Middle frontal gyrus (tissue), 1 donor: ENCODE measurements around the gene RALGPS2.
"Not testable (repeated sequence)": the region's sequence is repeated elsewhere in the genome, so short reads cannot be mapped to it uniquely, and the experiment has no call there.

ENCODE experiments used
- DNase-seq: peaks from one replicate; pipeline ENCODE4 v3.0.0-alpha.2; 2015; ENCODE audit warnings: low spot score; ENCODE audit errors: extremely low spot score

The RALGPS2 gene

DNA sequence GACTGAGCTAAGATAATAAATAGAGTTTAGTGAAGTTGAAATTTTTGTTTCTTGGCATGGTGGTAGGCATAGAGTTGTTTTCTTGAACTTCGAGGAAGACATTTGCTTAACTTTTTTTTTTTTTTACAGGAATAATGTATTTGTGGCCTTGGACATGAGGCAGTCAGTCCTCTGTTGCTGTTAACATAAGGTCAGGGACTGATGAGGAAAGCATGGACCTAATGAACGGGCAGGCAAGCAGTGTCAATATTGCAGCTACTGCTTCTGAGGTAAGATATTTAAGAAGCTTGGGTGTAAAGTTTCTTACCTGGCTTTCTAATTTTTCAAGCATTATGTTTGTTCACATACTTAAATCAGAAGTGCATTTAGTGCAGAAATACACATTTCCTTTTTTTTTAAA, 51.5 kb downstream of the RALGPS2 start:
- DNase-seq: no peak

DNA sequence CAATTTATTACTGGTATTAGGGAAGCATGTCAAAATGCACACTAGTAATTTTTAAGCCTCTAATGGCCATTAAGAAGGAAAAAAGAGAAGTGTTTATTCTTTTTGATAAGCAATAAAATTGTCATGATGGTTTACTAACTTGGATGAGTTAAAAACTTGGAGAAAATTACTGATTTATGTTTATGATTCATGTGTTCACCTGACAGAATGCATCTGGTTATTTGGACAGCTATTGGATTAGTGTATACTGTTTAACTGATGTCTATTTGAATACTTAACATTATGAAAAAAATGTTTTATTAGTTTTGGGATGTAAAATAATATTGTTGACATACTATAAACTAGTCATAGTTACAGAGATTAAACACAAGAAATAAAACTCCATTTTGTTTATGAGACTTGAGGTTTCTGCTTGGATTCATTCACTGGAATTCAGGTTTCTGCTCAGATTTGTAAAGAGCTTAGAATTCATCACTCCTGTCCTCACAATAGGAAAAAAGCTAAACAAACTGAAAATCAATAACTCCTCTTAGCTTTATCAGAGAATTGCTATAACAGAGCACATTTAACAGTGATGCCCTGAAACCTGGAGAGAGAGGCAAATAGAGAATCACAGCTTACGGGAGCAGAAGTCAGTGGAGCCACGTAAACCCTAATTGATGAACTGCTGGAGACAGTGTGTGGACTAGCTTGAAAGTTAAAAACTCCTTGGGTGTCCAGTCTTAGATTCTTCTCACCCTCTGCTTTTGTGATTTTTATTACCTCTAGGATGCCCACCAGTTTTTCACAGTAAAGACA, 56.7 kb downstream of the RALGPS2 start:
- no peak for DNase-seq

DNA sequence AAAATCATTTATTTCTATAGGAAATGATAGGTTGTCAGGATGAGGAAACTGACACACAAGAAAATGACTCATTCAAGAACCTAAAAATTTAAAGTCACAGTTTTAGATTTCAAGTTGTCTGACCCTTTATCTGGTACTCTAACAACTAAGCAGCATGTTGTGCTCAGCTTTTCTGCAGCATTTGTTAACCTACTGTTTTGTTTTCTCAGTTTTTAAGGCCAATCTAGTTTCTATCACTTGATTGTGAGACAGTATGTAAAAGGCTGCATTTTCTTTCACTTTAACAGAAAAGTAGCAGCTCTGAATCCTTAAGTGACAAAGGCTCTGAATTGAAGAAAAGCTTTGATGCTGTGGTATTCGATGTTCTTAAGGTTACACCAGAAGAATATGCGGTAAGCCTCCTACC, 59.1 kb downstream of the RALGPS2 start:
- no peak for DNase-seq

DNA sequence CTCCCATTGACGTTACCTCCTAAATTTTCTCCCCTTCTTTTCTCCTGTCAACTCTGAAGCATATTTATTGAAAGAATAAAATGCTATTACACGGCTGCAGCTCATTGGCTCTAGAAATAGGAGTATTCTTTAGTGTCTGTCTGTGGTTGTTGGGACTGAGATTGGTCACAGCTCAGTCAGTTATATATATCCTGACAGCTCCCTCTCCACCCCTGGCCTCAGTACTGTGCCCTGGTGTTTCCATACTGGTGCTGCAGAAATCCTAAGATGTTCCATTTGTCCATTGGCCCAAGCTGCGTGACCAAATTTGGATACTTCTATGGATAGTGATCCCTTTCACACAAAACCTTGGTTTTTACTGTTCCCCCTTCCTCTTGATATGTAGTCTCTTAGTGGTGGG, 67.3 kb downstream of the RALGPS2 start:
- no peak for DNase-seq

DNA sequence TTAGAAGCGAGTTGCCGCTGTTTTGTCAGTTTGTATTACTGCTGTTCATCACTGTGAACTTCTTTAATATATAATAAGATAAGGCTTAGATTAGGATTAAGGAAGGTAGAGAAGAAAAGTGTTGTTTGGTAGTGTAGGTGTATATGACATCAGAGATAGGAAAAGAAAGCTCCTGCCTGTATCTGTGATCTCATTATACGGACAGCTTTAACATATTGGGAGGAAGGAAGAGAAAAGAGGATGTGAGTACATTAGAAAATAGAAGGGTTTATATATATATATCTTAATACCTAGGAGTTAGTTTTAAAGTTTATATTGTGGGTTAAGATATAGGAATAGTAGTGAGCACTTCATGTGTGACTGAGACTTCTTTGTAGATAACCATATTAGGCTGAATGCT, 71.0 kb downstream of the RALGPS2 start:
- DNase-seq: no peak

DNA sequence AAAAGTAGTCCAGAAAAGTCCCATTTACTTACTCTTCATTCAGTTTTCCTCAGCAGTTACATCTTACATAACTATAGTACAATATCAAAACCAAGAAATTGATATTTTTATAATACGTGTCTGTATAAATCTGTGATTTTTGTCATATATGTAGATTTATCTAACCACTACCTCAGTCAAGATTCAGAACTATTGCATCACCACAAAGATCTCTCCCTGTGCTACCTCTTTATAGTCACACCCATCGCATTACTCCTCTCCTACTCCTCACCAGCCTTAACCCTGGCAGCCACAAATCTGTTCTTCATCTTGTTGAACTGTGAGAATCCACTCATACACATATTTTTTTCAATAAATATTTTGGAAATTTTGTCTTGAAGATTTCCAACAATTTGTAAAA, 72.5 kb downstream of the RALGPS2 start:
- DNase-seq: no peak

DNA sequence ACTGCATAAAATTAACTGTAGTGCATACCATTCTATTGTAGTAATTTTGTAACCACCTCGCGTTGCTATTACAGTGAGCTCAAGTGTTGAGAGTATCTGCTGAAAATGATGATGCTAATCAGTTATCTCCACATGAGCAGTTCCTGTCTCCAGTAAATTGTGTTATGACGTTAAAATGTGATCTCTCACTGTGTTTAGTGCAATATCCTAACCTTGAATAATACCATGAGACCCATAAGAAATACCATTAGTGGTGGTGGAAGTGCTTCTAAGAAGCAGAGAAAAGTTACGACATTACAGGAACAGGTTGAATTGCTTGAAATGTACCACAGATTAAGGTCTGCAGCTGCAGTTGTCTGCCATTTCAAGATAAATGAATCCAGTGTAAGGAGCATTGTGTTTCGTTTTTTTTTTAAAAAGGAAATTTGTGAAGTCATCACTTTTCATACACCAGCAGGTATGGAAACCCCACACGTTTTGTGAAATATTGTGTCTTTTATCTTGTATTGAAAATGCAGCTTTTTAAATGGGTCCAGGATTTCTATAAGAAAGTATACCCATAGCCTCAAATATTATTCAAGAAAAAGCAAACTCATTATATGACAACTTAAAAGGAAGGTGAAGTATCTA, 73.3 kb downstream of the RALGPS2 start:
- no peak for DNase-seq

DNA sequence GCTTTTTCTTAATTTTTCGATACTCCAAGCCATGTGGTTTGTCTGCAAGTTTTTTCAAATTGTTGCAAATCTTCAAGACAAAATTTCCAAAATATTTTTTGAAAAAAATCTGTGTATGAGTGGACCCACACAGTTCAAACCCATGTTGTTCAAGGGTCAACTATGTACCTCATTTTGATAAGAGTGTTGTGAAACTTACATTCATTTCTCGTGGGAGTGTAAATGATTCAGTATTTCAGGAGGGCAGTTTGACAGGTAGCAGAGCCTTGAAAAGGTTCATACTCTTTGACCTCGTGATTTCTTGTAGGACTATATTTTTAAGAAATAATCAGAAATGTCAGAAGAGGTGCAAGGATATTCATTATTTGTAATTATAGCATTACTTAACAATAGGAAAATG, 77.8 kb downstream of the RALGPS2 start:
- no peak for DNase-seq

DNA sequence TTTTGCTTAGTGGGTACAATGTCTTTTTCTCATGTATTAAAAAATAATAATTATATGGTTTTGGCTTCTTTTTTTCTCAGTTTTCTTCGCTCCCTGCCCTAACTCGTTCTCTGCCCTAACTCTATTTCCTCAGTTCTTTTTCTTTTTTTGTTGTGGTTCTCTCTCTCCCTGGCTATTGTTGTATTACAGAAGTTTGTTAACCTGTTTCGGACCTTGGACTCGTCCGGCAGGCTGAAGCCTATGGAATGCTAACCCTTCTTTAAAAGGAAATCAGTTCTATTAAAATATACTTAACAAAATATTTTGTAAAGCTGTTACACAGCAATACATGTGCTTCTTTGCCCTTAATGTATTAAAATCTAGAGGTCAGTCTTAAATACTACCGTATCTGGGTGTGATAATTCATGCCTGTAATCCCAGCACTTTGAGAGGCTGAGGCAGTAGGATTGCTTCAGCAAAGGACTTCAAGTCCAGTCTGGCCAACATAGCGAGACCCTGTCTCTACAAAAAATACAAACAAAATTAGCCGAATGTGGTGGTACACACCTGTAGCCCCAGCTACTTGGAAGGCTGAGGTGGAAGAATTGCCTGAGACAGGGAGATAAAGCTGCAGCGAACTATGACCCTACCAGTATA, 81.7 kb downstream of the RALGPS2 start:
- DNase-seq: no peak

DNA sequence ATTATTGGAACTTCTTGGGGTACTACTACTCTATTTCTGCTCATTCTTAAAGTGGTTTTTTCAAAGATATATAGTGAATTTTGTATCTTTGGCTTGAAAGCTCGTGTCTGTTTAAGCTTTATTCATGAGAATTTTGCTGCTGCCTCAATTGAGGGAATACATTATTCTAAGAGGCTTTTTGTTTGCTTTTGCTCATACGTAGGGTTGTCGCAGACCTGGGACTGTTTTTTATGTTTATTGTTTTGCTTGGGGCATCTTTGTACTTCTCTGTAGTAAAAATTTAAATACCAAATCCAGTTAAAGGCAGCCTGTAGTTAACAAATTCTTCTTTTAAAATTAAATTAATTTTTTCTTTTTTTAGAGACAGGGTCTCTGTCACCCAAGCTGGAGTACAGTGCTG, 83.5 kb downstream of the RALGPS2 start:
- DNase-seq: no peak

DNA sequence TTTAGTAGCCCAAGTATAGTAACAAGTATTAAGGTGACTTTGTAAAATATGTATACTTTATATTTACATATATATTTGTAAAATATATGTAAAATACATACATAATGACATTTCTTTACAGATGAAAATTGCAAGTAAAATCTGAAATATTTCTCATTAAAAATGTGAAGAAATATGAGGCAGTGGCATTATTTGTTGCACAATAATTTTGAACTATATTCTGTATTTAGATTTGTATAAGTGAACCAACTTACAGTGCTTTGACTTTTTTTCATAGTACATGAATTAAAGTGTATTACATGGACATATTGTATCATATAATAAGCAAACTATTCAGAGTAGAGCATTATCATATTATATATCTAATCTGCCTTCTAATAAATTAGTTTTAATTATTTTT, 85.5 kb downstream of the RALGPS2 start:
- DNase-seq: no peak

DNA sequence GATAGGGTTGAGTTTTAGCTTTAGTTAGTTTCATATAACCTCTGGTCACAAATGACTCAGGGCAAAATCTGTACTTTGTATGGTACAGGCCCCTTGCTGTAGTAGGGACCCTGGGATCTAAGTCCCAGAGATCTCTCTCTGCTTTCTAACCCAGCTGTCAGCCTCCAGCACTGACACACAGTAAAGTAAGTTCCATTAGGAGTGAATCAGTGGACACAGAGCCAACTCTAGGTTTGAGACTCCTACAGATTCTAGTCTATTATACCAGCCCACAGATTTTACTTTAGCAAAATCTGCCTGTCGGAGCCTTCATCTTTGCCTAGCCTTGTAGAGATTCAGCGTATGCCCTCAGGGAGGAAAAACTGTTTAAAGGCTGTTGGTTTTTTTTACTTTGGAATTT, 93.4 kb downstream of the RALGPS2 start:
- DNase-seq: no peak

DNA sequence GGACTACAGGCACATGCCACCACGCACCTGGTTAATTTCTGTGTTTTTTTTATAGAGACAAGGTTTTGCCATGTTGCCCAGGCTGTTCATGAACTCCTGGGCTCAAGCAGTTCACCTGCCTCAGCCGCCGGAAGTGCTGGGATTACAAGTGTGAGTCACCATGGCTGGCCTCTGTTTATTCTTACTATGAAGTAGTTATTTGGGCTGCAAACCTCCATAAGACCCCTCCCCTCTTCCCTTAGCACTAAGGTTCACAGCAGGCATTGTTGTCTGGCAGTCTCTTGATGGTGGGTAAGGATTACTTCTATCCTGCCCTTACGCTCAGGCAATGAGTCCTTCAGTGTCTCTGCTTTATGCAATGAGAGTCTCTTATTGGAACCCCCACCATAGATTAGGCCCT, 94.1 kb downstream of the RALGPS2 start:
- DNase-seq: no peak

DNA sequence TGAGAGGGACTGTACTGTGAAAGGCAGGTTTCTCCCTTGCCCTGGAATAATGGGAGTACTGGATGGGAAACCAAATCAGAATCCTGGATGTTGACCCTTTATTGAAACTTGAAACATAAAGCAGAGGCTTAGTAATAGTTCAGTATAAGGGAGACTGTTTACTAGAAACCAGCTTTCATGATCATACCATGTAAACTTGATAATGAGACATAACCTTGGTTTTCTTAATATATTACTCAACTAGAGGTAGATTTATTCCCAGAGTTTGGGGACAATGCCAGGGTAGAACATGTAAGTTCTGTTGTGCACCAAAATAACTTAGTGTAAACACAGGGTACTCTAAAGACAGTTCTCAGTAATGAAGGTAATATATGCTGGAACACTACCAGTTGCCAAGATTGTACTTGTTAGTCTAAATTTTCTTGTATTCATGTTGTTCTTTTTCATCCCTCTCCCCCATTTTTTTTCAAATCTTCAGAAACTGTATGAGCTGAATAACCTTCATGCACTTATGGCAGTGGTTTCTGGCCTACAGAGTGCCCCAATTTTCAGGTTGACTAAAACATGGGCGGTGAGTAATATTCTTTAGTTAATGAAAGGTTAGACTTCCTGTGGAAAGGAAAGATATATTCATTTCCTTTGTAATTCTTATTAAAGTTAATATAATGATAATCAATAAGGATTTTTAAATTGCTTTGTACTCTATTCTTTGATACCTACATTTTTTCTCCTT, 96.3 kb downstream of the RALGPS2 start:
- no peak for DNase-seq

DNA sequence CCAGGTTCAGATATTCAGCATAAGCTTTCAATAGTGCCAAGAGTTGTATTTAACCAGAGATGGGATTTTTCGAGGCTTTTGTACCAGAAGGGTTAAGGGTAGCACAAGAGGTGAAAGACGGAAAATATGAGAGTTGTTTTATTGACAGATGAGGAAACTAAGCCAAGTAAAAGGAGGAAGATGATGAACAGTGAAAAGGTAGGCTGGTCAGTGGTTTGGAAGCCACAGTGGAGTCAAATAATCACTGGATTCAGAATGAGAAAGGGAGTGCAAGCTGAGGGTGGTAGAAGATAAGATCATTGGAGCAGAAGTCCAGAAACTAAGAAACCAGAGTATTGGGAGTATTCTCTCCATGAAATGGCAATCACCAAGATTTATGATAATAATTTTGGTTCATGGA, 100.1 kb downstream of the RALGPS2 start:
- DNase-seq: no peak

DNA sequence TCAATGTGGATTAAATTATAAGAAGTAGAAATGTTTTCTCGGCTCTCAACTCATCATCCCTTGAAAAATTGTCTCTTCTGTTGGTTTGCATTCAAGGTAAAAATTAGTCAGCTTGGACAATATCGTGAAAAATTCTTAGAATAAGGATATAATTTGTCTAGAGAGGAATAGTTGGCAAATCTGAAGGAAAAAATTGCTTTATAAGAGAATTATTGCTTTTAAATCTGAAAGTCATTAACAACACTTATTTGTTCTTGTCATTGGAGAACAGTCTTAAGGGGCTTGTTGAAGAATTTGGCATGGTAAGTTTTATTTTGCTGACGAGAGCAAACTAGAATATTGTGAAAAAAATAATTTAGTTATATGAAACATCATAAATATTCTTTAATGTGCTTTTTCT, 119.4 kb downstream of the RALGPS2 start:
- DNase-seq: no peak

DNA sequence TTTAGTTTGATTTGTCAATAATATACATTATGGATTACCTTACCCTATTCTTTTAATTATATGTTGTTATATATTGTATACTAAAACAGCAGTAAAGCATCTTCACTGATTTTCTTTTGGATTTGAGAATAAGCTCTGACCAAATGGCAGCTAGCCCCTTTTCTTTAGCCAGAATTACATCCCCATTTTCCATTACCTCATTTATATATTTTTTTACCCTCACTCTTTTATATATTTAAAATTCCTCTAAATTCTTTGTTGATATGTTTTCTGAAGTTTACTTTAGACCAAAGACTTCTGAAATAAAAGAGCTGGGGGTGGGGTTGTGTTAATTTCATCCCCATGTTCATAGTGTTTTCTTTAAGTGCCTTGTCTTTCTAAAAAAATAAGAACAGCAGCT, 121.3 kb downstream of the RALGPS2 start:
- no peak for DNase-seq

DNA sequence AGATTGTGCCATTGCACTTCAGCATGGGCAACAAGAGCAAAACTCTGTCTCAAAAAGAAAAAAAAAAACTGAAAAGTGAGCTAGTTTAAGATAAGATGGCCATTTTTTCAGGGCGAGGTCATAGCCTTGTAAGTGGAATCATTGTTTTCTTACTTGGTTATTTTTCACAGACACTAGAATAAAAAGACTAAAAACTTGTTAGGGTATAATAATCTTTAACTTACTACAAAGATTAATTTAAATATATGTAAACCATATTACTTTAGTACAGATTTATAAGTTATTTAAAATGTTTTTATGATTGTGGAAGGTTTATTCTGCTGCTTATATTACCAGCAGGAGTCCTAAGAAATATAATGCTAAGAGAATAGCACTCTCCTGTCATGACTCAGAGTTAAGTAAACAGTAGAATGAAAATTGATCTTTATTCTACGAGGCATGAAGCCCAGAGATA, 122.4 kb downstream of the RALGPS2 start:
- no peak for DNase-seq

DNA sequence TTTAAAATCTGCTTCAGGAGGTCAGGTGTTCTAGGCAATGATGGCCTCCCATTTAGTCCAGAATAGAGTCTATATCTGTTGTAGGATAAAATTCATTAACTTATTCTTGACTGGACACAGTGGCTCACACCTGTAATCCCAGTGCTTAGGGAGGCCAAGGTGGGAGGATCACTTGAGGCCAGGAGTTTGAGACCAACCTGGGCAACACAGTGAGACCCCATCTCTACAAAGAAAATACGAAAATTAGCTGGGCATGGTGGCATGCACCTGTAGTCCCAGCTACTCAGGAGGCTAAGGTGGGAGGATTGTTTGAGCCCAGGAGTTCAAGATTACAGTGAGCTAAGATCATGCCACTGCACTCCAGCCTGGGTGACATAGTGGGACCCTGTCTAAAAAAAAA, 122.9 kb downstream of the RALGPS2 start:
- DNase-seq: not testable (repeated sequence)

DNA sequence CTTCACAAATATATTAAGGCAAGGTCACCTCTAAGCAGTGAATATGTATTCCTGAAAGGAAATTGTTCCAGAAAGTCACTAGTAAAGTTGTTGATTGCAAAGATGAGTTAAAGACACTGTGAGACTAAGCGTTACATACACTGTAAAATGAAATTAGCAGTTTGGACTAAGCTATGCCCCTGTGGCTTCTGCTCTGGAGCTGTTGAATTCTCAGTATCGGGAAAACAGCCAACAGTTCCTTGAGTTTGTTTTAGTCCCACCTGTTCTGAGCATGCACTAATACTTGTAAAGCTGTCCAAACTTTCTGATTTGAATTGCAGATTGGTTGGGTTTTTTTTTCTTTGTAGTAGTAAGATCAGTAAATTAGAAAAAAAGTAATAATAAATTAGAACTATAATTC, 124.9 kb downstream of the RALGPS2 start:
- DNase-seq: no peak

DNA sequence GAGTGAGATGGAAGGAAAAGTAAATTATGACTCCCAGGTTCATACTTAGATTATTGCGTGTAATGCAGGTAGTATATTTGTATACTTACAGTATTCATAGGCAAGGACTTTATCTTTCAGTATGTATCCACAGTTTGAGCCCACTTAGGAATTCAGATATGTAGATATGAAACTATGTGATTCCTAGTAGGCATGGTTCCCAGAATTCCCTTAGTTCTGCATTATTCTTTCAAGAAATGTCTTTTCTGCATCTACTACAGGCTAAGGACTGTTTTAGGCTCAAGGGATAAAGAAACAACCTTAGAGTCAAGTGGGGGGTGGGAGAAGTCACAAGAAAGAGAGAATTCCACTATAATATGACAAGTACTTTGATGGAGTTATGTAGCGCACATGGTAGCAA, 132.1 kb downstream of the RALGPS2 start:
- DNase-seq: no peak

DNA sequence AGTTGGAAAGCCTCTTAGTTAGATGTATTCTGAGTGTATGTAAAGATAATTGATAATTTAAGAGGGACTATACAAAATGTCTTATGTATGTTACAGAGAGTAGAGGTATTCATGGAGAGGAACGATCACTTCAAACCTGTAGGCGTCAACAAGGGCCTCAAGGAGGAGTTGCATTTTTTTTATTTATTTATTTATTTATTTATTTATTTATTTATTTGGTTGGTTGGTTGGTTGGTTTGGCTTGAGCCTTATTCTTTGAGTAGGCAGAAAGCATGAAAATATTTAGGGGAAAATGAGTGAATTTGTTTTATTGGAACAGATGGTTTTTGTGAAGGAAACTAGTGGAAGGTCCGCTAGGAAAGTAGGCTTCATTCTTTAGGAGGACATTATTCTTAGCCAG, 137.4 kb downstream of the RALGPS2 start:
- no peak for DNase-seq
